LHCN-M2 (cell line): ENCODE measurements around the gene BTBD16. TPM values are rescaled to one million over a fixed set of nuclear protein-coding genes. Genes with fewer than 3 reads are reported as not detected.

Experiments used
- DNase-seq: peaks from one replicate; pipeline ENCODE4 v3.0.0-alpha.2; 2012; ENCODE audit warnings: low read depth
- total RNA-seq: library from RNA; depleted of rRNA; stranded (reverse); fragments of >200 nt; gene quantifications from 2 replicates; pipeline ENCODE4 v1.2.3, GENCODE V29; 2014

BTBD16 gene
- total RNA-seq, 1 experiment from 2014 or later: not detected

DNA sequence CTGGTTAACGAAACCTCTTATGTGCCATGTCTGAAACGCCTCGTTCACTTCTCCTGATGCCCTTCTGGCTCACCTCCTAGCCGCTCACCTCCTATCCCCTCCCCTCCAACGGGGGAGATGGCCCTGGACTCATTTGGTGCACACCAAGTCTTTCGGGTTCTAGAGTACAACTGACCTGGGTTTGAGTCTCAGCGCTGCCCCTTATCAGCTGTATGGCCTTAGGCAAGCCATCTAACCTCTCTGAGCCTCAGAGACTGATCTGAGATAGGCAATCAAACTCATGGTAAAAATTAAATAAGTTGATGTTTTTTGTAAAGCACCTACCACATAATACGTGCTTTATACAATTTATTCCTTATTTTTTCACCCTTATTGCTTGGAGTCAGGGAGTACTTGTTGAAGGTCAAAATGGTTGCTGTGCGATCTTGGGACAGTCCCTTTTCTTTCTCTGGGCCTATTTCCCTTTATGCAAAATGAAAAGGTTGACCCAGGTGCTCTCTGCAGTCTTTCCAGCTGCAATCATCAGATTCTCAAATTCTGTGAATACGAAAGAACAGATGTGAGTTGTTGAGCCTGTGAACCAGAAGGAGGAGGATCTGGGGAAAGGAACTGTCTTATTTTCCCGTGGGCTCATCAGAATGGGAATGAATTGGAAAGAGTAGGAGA, 72.2 kb downstream of the BTBD16 start:
- no peak for DNase-seq

DNA sequence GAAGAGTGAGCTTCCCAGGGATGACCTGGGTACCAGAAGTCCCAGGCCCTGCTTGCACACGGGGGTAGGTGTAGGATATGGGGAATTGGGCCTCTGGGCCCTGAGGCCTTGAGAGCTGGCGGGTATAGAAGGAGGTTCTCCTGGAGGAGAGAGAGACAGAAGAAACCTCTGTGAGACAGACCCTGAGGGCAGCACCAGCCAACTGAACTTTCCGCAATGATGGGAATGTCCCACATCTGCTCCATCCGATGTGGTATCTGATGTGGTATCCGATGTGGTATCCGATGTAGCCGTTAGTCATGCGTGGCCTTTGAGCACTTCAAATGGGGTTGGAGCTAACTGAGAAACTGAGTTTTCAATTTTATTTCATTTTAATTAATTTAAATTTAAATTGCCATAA, 72.8 kb downstream of the BTBD16 start:
- DNase-seq: no peak

GRCh38 chr10:122344741-122345258, 73.7 kb downstream of the BTBD16 start:
- DNase-seq: peak; percentile 51

DNA sequence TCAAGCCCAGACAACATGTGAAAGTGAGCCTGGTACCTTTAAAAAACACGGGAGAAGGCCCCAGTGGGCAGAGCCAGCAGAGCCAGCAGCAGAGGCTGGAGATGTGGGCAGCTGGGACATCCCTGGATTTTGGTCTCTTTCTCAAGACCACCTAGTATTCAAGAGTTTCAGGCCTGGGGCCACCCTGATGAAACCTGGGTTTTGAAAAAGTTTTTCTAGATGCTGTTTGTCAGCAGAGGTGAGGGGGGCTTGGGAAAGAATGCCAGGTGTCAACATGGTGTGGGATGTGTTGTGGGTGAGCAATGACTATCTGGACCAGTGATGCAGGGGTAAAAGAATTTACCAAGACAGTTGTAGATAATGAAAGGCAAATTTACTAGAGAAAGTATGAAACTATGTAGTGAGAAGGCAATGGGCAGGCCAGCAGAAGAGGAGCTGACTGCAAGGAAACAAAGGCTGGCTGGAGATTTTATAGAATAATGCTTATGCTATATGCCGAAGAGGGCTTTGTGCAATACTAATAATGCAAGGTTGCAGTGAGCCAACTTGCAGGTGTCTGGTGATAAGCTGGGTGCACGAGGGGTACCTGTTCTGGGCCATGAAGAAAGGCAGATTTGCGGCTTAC, 75.3 kb downstream of the BTBD16 start:
- no peak for DNase-seq

DNA sequence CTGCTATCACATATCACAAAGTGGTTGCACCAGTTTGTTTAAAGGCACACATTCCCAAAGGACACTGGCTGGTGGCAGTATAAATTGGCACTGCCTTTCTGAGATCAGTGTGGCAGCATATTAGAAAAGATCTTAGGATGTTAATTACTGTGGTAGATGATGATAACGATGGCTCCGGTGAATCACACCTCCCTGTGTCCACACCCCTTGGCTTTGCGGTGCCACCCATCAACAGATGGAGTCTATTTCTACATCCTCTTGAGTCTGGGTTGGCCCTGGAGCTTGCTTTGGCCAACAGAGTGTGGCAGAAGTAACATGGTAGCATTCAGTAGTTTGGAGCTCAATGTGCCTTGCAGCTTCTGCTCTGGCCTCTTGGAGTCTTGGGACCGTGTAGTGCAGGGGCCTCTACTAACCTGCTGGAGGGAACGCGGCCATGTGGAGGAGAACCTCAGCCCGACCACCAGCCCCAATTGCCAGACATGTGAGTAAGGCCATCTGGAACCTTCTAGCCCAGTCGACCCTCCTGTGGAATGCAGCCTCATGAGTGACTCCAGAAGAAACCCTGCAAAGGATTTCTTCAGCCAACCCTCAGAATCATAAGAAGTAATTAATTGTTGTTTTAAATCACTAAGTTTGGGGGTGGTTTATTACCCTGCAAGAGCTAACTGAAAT, 76.2 kb downstream of the BTBD16 start:
- DNase-seq: no peak

- no peak for DNase-seq
Measured at GRCh38 chr10:122348512-122348911, 77.4 kb downstream of the BTBD16 start.

- DNase-seq: no peak
Measured at GRCh38 chr10:122348935-122349361, 77.9 kb downstream of the BTBD16 start.

- no peak for DNase-seq
Measured at GRCh38 chr10:122349758-122350369, 78.8 kb downstream of the BTBD16 start.

- no peak for DNase-seq
Measured at GRCh38 chr10:122350893-122351292, 79.8 kb downstream of the BTBD16 start.

DNA sequence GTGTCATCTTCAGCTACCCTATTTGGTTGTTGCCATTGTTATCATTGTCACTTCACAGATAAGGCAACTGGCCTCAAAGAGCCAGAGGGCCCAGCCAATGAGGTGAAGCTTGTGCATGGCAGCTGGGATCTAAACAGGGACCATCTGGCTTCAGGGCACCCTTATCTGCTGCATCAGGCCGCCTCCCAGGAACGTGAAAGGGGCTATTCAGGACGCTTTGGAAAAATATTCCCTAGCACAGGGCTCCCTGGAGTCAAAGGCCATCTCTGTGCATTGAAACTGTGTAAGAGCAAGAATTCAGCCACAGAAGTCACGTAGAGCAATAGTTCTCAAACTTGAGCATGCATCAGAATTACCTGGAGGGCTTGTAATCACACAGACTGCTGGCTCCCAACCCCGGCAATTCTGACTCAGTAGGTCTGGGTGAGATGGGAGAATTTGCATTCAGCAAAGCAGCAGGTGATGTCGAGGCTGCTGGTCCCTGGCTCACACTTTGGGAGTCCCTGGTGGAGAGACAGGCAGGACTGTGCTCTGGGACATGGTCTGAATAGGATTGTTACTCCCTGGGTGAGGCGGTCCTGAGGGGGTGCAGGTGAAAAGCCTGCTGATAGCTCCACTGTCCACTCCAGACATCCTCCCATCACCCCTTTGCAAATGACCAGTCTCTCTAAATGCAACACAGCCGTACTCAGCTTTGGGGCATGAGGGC, 81.9 kb downstream of the BTBD16 start:
- DNase-seq: no peak

DNA sequence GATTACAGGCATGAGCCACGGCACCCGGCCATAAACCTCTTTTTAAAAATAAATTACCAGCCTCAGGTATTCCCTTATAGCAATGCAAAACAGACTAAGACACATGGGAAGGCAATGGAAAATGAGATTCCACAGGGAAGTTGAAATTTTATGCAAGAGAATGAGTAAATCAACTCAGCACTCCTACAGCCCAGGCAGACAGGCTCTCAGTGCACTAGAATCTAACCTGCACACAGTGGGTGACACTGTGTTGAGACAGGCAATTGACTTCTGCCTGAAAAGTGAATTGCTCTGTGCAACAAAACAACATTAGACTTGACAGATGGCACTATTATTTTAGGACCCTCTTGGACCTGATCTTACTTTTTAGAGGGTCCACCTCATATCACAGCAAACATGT, 83.3 kb downstream of the BTBD16 start:
- no peak for DNase-seq

- no peak for DNase-seq
Measured at GRCh38 chr10:122357685-122358084, 86.6 kb downstream of the BTBD16 start.

GRCh38 chr10:122359621-122360020, 88.5 kb downstream of the BTBD16 start:
- no peak for DNase-seq

DNA sequence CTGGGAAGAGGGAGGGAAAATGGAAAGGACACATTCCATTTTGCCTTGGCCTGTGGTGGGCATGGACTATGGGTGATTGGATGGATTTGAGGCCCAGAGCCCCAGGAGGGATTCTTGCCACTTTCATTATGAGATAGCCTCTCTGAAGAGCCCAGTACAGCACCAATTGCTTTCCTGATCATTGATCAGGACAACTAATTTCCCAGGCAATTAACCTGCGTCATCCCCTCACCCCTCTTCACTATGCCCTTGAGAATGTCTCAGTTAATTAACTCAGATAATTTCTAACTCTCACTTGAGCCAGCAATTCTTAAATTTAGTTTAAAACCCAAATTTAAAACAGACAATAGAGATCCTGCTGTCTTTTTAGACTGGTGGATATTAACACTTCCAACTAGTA, 90.0 kb downstream of the BTBD16 start:
- DNase-seq: no peak

GRCh38 chr10:122362031-122362592, 91.0 kb downstream of the BTBD16 start:
- DNase-seq: no peak

DNA sequence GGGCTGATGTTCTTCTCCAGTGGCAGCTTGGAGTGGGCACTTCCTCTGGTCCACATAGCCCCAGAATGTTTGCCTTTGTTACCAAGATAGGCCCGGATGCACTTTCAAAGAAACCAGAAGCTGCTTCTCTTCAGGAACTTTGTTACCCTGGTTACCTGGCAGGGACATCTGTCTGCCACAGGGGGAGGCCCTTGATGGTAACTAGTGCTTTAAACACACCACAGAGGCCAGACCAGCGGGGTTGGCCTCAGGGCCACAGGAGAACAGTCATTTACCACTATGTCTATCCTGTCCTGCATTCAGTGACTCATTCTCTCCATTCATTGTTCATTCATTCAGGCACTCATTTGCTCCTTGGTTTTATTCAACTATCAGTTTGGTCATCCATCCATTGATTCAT, 91.5 kb downstream of the BTBD16 start:
- DNase-seq: no peak

GRCh38 chr10:122363311-122363710, 92.2 kb downstream of the BTBD16 start:
- DNase-seq: no peak

GRCh38 chr10:122363722-122364463, 92.8 kb downstream of the BTBD16 start:
- DNase-seq: no peak

- peak; percentile 10 for DNase-seq
Measured at GRCh38 chr10:122368502-122369254, 97.6 kb downstream of the BTBD16 start.

DNA sequence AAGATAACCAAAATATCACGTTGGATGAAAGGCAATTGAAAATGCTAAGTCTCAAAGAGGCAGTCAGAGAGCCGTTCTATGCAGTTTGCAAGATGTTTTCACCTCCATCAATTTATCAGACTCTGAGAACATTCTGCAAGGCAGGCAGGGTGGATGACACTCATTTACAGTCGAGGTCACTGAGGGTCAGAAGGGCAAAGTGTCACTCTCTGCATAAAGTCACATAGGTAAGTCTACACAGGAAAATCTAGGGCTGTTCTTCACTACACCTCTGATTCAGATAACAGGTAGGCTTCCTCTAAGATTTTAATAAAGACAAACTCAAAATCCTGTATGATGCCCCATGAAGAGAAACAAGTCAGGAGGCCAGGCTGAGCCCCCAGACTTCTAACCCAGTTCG, 102.0 kb downstream of the BTBD16 start:
- DNase-seq: no peak
